Epithelial cell of prostate (primary cell): ENCODE data around the gene CFAP99.
"Not testable (repeated sequence)": the region's sequence is repeated elsewhere in the genome, so short reads cannot be mapped to it uniquely, and the experiment has no call there.

Source experiments
- DNase-seq: peaks from one replicate; pipeline ENCODE4 v3.0.0-alpha.2; 2011; ENCODE audit warnings: low read depth, low spot score
- H3K27ac ChIP-seq: fragments of 450-650 bp; 2 replicates; pipeline ENCODE4 v1.5.1; 2017; ENCODE audit warnings: mild to moderate bottlenecking

The CFAP99 gene

GRCh38 chr4:2418650-2419571 is at the start of gene CFAP99:
Gene CFAP99 (plus strand): TSS chr4:2418955.
- peak; percentile 80 for DNase-seq
- no peak within 1 kb of the TSS for H3K27ac ChIP-seq

- no peak overlapping the region for H3K27ac ChIP-seq
- no peak for DNase-seq
These were observed 48.0 kb upstream of the CFAP99 start for GRCh38 chr4:2370597-2371320.

GRCh38 chr4:2371765-2372487 is 46.8 kb upstream of the CFAP99 start:
- DNase-seq: no peak

GRCh38 chr4:2372488-2373030 is 46.2 kb upstream of the CFAP99 start:
- no peak overlapping the region for H3K27ac ChIP-seq
- no peak for DNase-seq

More at GRCh38 chr4:2371765-2372487, 46.8 kb upstream of the CFAP99 start:
- no peak overlapping the region for H3K27ac ChIP-seq

- DNase-seq: no peak
- H3K27ac ChIP-seq: no peak overlapping the region
These were observed 45.2 kb upstream of the CFAP99 start for GRCh38 chr4:2373532-2373931.

GRCh38 chr4:2375427-2375826 is 43.3 kb upstream of the CFAP99 start:
- DNase-seq: no peak
- no peak overlapping the region for H3K27ac ChIP-seq

GRCh38 chr4:2377241-2377640 is 41.5 kb upstream of the CFAP99 start:
- DNase-seq: no peak
- H3K27ac ChIP-seq: no peak overlapping the region

GRCh38 chr4:2378401-2378800 is 40.4 kb upstream of the CFAP99 start:
- no peak overlapping the region for H3K27ac ChIP-seq
- no peak for DNase-seq

GRCh38 chr4:2378898-2379297 is 39.9 kb upstream of the CFAP99 start:
- H3K27ac ChIP-seq: no peak overlapping the region
- DNase-seq: no peak

GRCh38 chr4:2380589-2380988 is 38.2 kb upstream of the CFAP99 start:
- not testable (repeated sequence) for DNase-seq, H3K27ac ChIP-seq

- not testable (repeated sequence) for DNase-seq, H3K27ac ChIP-seq
These were observed 36.0 kb upstream of the CFAP99 start for GRCh38 chr4:2382769-2383202.

- DNase-seq, H3K27ac ChIP-seq: not testable (repeated sequence)
These were observed 35.5 kb upstream of the CFAP99 start for GRCh38 chr4:2383220-2383631.

- no peak overlapping the region for H3K27ac ChIP-seq
- DNase-seq: no peak
These were observed 35.0 kb upstream of the CFAP99 start for GRCh38 chr4:2383760-2384159.

- DNase-seq: no peak
- H3K27ac ChIP-seq: no peak overlapping the region
These were observed 34.5 kb upstream of the CFAP99 start for GRCh38 chr4:2384245-2384644.

- DNase-seq: no peak
- no peak overlapping the region for H3K27ac ChIP-seq
These were observed 33.2 kb upstream of the CFAP99 start for GRCh38 chr4:2385516-2385915.

- DNase-seq: no peak
- H3K27ac ChIP-seq: no peak overlapping the region
These were observed 32.0 kb upstream of the CFAP99 start for GRCh38 chr4:2386717-2387116.

GRCh38 chr4:2387218-2387617 is 31.5 kb upstream of the CFAP99 start:
- H3K27ac ChIP-seq: no peak overlapping the region
- DNase-seq: no peak

- no peak for DNase-seq
- no peak overlapping the region for H3K27ac ChIP-seq
These were observed 30.9 kb upstream of the CFAP99 start for GRCh38 chr4:2387829-2388228.

- no peak overlapping the region for H3K27ac ChIP-seq
- no peak for DNase-seq
These were observed 30.1 kb upstream of the CFAP99 start for GRCh38 chr4:2388429-2389182.

- H3K27ac ChIP-seq: no peak overlapping the region
- no peak for DNase-seq
These were observed 29.1 kb upstream of the CFAP99 start for GRCh38 chr4:2389691-2390090.
